Measurements from ENCODE around the gene RORC.
A peak's percentile ranks its signal among the peaks of the same experiment; 100 is the strongest.

RORC gene

GRCh38 chr1:151811181-151811580 is 20.4 kb downstream of the RORC start:
- no peaks in the 10 kb centered on the region for H3K9me3 ChIP-seq (ENCODE audit: control insufficient read depth, low read length)
- H3K9ac ChIP-seq (ENCODE audit: low read length): no peak overlapping the region
- H3K4me1 ChIP-seq (ENCODE audit: control insufficient read depth, insufficient read depth, low read length): peaks cover 23% of the 10 kb centered on the region
- DNase-seq (ENCODE audit: low read depth): no peak
- peak overlapping the region; percentile 10 for H3K4me3 ChIP-seq (ENCODE audit: low read length)
- H3K36me3 ChIP-seq (ENCODE audit: control insufficient read depth, insufficient read depth, low read length, severe bottlenecking): no peaks in the 10 kb centered on the region
- peaks cover 54% of the 10 kb centered on the region for H3K27me3 ChIP-seq (replicated peaks; ENCODE audit: control insufficient read depth, insufficient read depth, low read length)

GRCh38 chr1:151809985-151810556 is 21.5 kb downstream of the RORC start:
- peak overlapping the region; percentile 0 for H3K9ac ChIP-seq (ENCODE audit: low read length)
- peaks cover 23% of the 10 kb centered on the region for H3K4me1 ChIP-seq (ENCODE audit: control insufficient read depth, insufficient read depth, low read length)
- H3K36me3 ChIP-seq (ENCODE audit: control insufficient read depth, insufficient read depth, low read length, severe bottlenecking): no peaks in the 10 kb centered on the region
- H3K4me3 ChIP-seq (ENCODE audit: low read length): no peak overlapping the region
- peaks cover 51% of the 10 kb centered on the region for H3K27me3 ChIP-seq (replicated peaks; ENCODE audit: control insufficient read depth, insufficient read depth, low read length)
- no peaks in the 10 kb centered on the region for H3K9me3 ChIP-seq (ENCODE audit: control insufficient read depth, low read length)
- DNase-seq (ENCODE audit: low read depth): no peak

GRCh38 chr1:151809290-151809984 is 22.2 kb downstream of the RORC start:
- DNase-seq (ENCODE audit: low read depth): no peak
- H3K27me3 ChIP-seq (replicated peaks; ENCODE audit: control insufficient read depth, insufficient read depth, low read length): peaks cover 51% of the 10 kb centered on the region
- peak overlapping the region; percentile 0 for H3K9ac ChIP-seq (ENCODE audit: low read length)
- no peaks in the 10 kb centered on the region for H3K36me3 ChIP-seq (ENCODE audit: control insufficient read depth, insufficient read depth, low read length, severe bottlenecking)
- H3K9me3 ChIP-seq (ENCODE audit: control insufficient read depth, low read length): no peaks in the 10 kb centered on the region
- H3K4me1 ChIP-seq (ENCODE audit: control insufficient read depth, insufficient read depth, low read length): peaks cover 23% of the 10 kb centered on the region
- no peak overlapping the region for H3K4me3 ChIP-seq (ENCODE audit: low read length)

- H3K36me3 ChIP-seq (ENCODE audit: control insufficient read depth, insufficient read depth, low read length, severe bottlenecking): no peaks in the 10 kb centered on the region
- peaks cover 56% of the 10 kb centered on the region for H3K27me3 ChIP-seq (replicated peaks; ENCODE audit: control insufficient read depth, insufficient read depth, low read length)
- no peak overlapping the region for H3K4me3 ChIP-seq (ENCODE audit: low read length)
- DNase-seq (ENCODE audit: low read depth): no peak
- H3K9me3 ChIP-seq (ENCODE audit: control insufficient read depth, low read length): no peaks in the 10 kb centered on the region
- H3K9ac ChIP-seq (ENCODE audit: low read length): no peak overlapping the region
- peaks cover 23% of the 10 kb centered on the region for H3K4me1 ChIP-seq (ENCODE audit: control insufficient read depth, insufficient read depth, low read length)
Observed at GRCh38 chr1:151807766-151808165, 23.8 kb downstream of the RORC start.

GRCh38 chr1:151807131-151807530 is 24.5 kb downstream of the RORC start:
- no peaks in the 10 kb centered on the region for H3K9me3 ChIP-seq (ENCODE audit: control insufficient read depth, low read length)
- DNase-seq (ENCODE audit: low read depth): no peak
- H3K9ac ChIP-seq (ENCODE audit: low read length): no peak overlapping the region
- peaks cover 23% of the 10 kb centered on the region for H3K4me1 ChIP-seq (ENCODE audit: control insufficient read depth, insufficient read depth, low read length)
- H3K36me3 ChIP-seq (ENCODE audit: control insufficient read depth, insufficient read depth, low read length, severe bottlenecking): no peaks in the 10 kb centered on the region
- H3K4me3 ChIP-seq (ENCODE audit: low read length): no peak overlapping the region
- peaks cover 62% of the 10 kb centered on the region for H3K27me3 ChIP-seq (replicated peaks; ENCODE audit: control insufficient read depth, insufficient read depth, low read length)

- Histone ChIP-seq H3K36me3 (ENCODE audit: control insufficient read depth, insufficient read depth, low read length, severe bottlenecking) (no peaks in the 10 kb centered on the region), H3K9me3 (ENCODE audit: control insufficient read depth, low read length) (no peaks in the 10 kb centered on the region), H3K4me1 (ENCODE audit: control insufficient read depth, insufficient read depth, low read length) (peaks cover 19% of the 10 kb centered on the region), H3K4me3 (ENCODE audit: low read length) (no peak overlapping the region), H3K9ac (ENCODE audit: low read length) (no peak overlapping the region), H3K27me3 (replicated peaks; ENCODE audit: control insufficient read depth, insufficient read depth, low read length) (peaks cover 70% of the 10 kb centered on the region)
- no peak for DNase-seq (ENCODE audit: low read depth)
Observed at GRCh38 chr1:151806170-151806569, 25.4 kb downstream of the RORC start.

- peaks cover 80% of the 10 kb centered on the region for H3K27me3 ChIP-seq (replicated peaks; ENCODE audit: control insufficient read depth, insufficient read depth, low read length)
Observed at GRCh38 chr1:151805066-151805820, 26.4 kb downstream of the RORC start, which contains the start of gene LINGO4. Gene LINGO4, minus strand, starts transcription at chr1:151805419. Its CDS starts 2,715 bp downstream, at chr1:151802704.

GRCh38 chr1:151803915-151804314 is 27.7 kb downstream of the RORC start:
- Histone ChIP-seq H3K9me3 (ENCODE audit: control insufficient read depth, low read length) (no peaks in the 10 kb centered on the region), H3K4me3 (ENCODE audit: low read length) (no peak overlapping the region), H3K27me3 (replicated peaks; ENCODE audit: control insufficient read depth, insufficient read depth, low read length) (peaks cover 92% of the 10 kb centered on the region)

More at GRCh38 chr1:151805066-151805820, 26.4 kb downstream of the RORC start, which contains the start of gene LINGO4:
- no peak within 1 kb of the TSS for H3K9ac ChIP-seq (ENCODE audit: low read length)
- H3K4me1 ChIP-seq (ENCODE audit: control insufficient read depth, insufficient read depth, low read length): peaks cover 12% of the 10 kb centered on the region
- H3K9me3 ChIP-seq (ENCODE audit: control insufficient read depth, low read length): no peaks in the 10 kb centered on the region
- H3K36me3 ChIP-seq (ENCODE audit: control insufficient read depth, insufficient read depth, low read length, severe bottlenecking): no peaks in the 10 kb centered on the region
- H3K4me3 ChIP-seq (ENCODE audit: low read length): no peak within 1 kb of the TSS
- DNase-seq (ENCODE audit: low read depth): no peak

GRCh38 chr1:151803164-151803563 is 28.4 kb downstream of the RORC start:
- H3K4me1 ChIP-seq (ENCODE audit: control insufficient read depth, insufficient read depth, low read length): no peaks in the 10 kb centered on the region
- no peaks in the 10 kb centered on the region for H3K9me3 ChIP-seq (ENCODE audit: control insufficient read depth, low read length)
- no peak overlapping the region for H3K9ac ChIP-seq (ENCODE audit: low read length)
- no peak overlapping the region for H3K4me3 ChIP-seq (ENCODE audit: low read length)
- H3K27me3 ChIP-seq (replicated peaks; ENCODE audit: control insufficient read depth, insufficient read depth, low read length): peaks cover 93% of the 10 kb centered on the region
- no peak for DNase-seq (ENCODE audit: low read depth)
- no peaks in the 10 kb centered on the region for H3K36me3 ChIP-seq (ENCODE audit: control insufficient read depth, insufficient read depth, low read length, severe bottlenecking)

More at GRCh38 chr1:151803915-151804314, 27.7 kb downstream of the RORC start:
- Histone ChIP-seq H3K4me1 (ENCODE audit: control insufficient read depth, insufficient read depth, low read length) (no peaks in the 10 kb centered on the region), H3K36me3 (ENCODE audit: control insufficient read depth, insufficient read depth, low read length, severe bottlenecking) (no peaks in the 10 kb centered on the region), H3K9ac (ENCODE audit: low read length) (no peak overlapping the region)
- no peak for DNase-seq (ENCODE audit: low read depth)

GRCh38 chr1:151802372-151802771 is 29.2 kb downstream of the RORC start:
- Histone ChIP-seq H3K4me1 (ENCODE audit: control insufficient read depth, insufficient read depth, low read length) (no peaks in the 10 kb centered on the region), H3K4me3 (ENCODE audit: low read length) (no peak overlapping the region), H3K27me3 (replicated peaks; ENCODE audit: control insufficient read depth, insufficient read depth, low read length) (peaks cover 93% of the 10 kb centered on the region), H3K9me3 (ENCODE audit: control insufficient read depth, low read length) (peaks cover 3% of the 10 kb centered on the region), H3K9ac (ENCODE audit: low read length) (no peak overlapping the region), H3K36me3 (ENCODE audit: control insufficient read depth, insufficient read depth, low read length, severe bottlenecking) (no peaks in the 10 kb centered on the region)
- DNase-seq (ENCODE audit: low read depth): no peak

GRCh38 chr1:151801846-151802245 is 29.8 kb downstream of the RORC start:
- Histone ChIP-seq H3K9ac (ENCODE audit: low read length) (no peak overlapping the region), H3K4me3 (ENCODE audit: low read length) (no peak overlapping the region), H3K27me3 (replicated peaks; ENCODE audit: control insufficient read depth, insufficient read depth, low read length) (peaks cover 93% of the 10 kb centered on the region), H3K4me1 (ENCODE audit: control insufficient read depth, insufficient read depth, low read length) (no peaks in the 10 kb centered on the region), H3K9me3 (ENCODE audit: control insufficient read depth, low read length) (peaks cover 3% of the 10 kb centered on the region), H3K36me3 (ENCODE audit: control insufficient read depth, insufficient read depth, low read length, severe bottlenecking) (no peaks in the 10 kb centered on the region)
- DNase-seq (ENCODE audit: low read depth): no peak
